HEK293 (cell line): ENCODE results near the gene TMEM198.

Experiments
- CTCF ChIA-PET: fragments of 350-600 bp; formaldehyde crosslinking; extraction: SDS; loops from one replicate; lab custom pipeline; 2021; ENCODE audit warnings: antibody characterized with exemption; lab: Yijun Ruan, JAX
- POLR2A ChIA-PET: fragments of 300-600 bp; formaldehyde crosslinking; extraction: SDS; loops from one replicate; lab custom pipeline; 2020; ENCODE audit warnings: antibody characterized with exemption, inconsistent platforms; lab: Yijun Ruan, JAX
- H3K27ac ChIP-seq: fragments of 200-500 bp; sonication (Bioruptor generic); 2 replicates; pipeline ENCODE4 v1.5.1; 2014; ENCODE audit warnings: low read depth, low read length, control low read depth, inconsistent platforms; ENCODE audit errors: extremely low read depth
- H3K36me3 ChIP-seq, 2 experiments: fragments of 200-500 bp in 1 of 2; sonication (Bioruptor generic) in 1 of 2; 1 replicate in 1 of 2; 2 replicates in 1 of 2; pipeline ENCODE4 v1.5.1; 2014 to 2017; ENCODE audit warnings: inconsistent platforms in 2 of 2, low read length in 2 of 2; ENCODE audit not compliant: control insufficient read depth in 2 of 2, insufficient read depth in 1 of 2
- H3K4me1 ChIP-seq: fragments of 200-500 bp; sonication (Bioruptor generic); 2 replicates; pipeline ENCODE4 v1.5.1; 2014; ENCODE audit warnings: mild to moderate bottlenecking, low read length, inconsistent platforms; ENCODE audit not compliant: control insufficient read depth, insufficient read depth
- H3K4me3 ChIP-seq: 2 replicates; pipeline ENCODE4 v1.5.1; 2011; ENCODE audit warnings: low read depth, mild to moderate bottlenecking, control low read depth, low read length, moderate library complexity
- H3K9me3 ChIP-seq: fragments of 200-500 bp; sonication (Bioruptor generic); 2 replicates; pipeline ENCODE4 v1.5.1; 2014; ENCODE audit warnings: low read depth, low read length, inconsistent platforms; ENCODE audit not compliant: control insufficient read depth, insufficient read depth
- BCL11A ChIP-seq: fragments of 450-650 bp; formaldehyde crosslinking; IDR thresholded peaks from 2 replicates; pipeline ENCODE4 v1.5.1; 2016; ENCODE audit warnings: low read depth, missing biosample characterization, missing genetic modification characterization
- BCL6B ChIP-seq: fragments of 450-650 bp; formaldehyde crosslinking; IDR thresholded peaks from 2 replicates; pipeline ENCODE4 v1.5.1; 2017; ENCODE audit warnings: missing biosample characterization, missing genetic modification characterization
- KLF10 ChIP-seq: fragments of 450-650 bp; IDR thresholded peaks from 2 replicates; pipeline ENCODE4 v1.5.1; 2018; ENCODE audit warnings: missing biosample characterization, mild to moderate bottlenecking, missing genetic modification characterization
- PRDM1 ChIP-seq: fragments of 450-650 bp; formaldehyde crosslinking; IDR thresholded peaks from 2 replicates; pipeline ENCODE4; 2016; ENCODE audit warnings: missing biosample characterization, missing genetic modification characterization
- SCRT2 ChIP-seq: fragments of 450-650 bp; formaldehyde crosslinking; IDR thresholded peaks from 2 replicates; pipeline ENCODE4 v1.5.1; 2016; ENCODE audit warnings: missing biosample characterization, missing genetic modification characterization
- ZBTB26 ChIP-seq: fragments of 450-650 bp; formaldehyde crosslinking; optimal IDR thresholded peaks from 2 replicates; pipeline ENCODE3; 2016; ENCODE audit warnings: missing biosample characterization, mild to moderate bottlenecking, missing genetic modification characterization
- ZFHX2 ChIP-seq: fragments of 450-650 bp; formaldehyde crosslinking; conservative IDR thresholded peaks from 2 replicates; pipeline ENCODE4 v1.5.1; 2016; ENCODE audit warnings: missing biosample characterization, missing genetic modification characterization
- ZNF112 ChIP-seq: fragments of 450-650 bp; formaldehyde crosslinking; IDR thresholded peaks from 2 replicates; pipeline ENCODE4 v1.5.0; 2017; ENCODE audit warnings: missing biosample characterization, missing genetic modification characterization
- ZNF335 ChIP-seq: fragments of 450-650 bp; formaldehyde crosslinking; conservative IDR thresholded peaks from 2 replicates; pipeline ENCODE4 v1.5.1; 2016; ENCODE audit warnings: missing biosample characterization, missing genetic modification characterization
- ZNF398 ChIP-seq: fragments of 450-650 bp; formaldehyde crosslinking; IDR thresholded peaks from 2 replicates; pipeline ENCODE4 v1.5.1; 2017; ENCODE audit warnings: missing biosample characterization, missing genetic modification characterization
- ZNF518A ChIP-seq: fragments of 450-650 bp; formaldehyde crosslinking; conservative IDR thresholded peaks from 2 replicates; pipeline ENCODE4 v1.5.1; 2016; ENCODE audit warnings: low read depth, missing biosample characterization, missing genetic modification characterization
- ZNF548 ChIP-seq: fragments of 450-650 bp; formaldehyde crosslinking; IDR thresholded peaks from 2 replicates; pipeline ENCODE4 v1.5.1; 2016; ENCODE audit warnings: missing biosample characterization, missing genetic modification characterization
- ZNF555 ChIP-seq: fragments of 450-650 bp; formaldehyde crosslinking; conservative IDR thresholded peaks from 2 replicates; pipeline ENCODE4 v1.5.1; 2017; ENCODE audit warnings: missing biosample characterization, mild to moderate bottlenecking, missing genetic modification characterization, inconsistent platforms
- ZNF626 ChIP-seq: fragments of 450-650 bp; sonication (Bioruptor Pico); formaldehyde crosslinking; IDR thresholded peaks from 2 replicates; pipeline ENCODE4 v1.5.1; 2018; ENCODE audit warnings: missing biosample characterization, missing genetic modification characterization, inconsistent platforms
- ZNF707 ChIP-seq: fragments of 450-650 bp; formaldehyde crosslinking; IDR thresholded peaks from 2 replicates; pipeline ENCODE4 v1.5.1; 2016; ENCODE audit warnings: missing biosample characterization, missing genetic modification characterization
- ZNF747 ChIP-seq: fragments of 450-650 bp; formaldehyde crosslinking; IDR thresholded peaks from 2 replicates; pipeline ENCODE4 v1.5.1; 2016; ENCODE audit warnings: missing biosample characterization, missing genetic modification characterization
- TF ChIP-seq, protein P1 (sequence below): fragments of 450-650 bp; formaldehyde crosslinking; IDR thresholded peaks from 2 replicates; pipeline ENCODE4 v1.5.1; 2016; ENCODE audit warnings: missing biosample characterization, missing genetic modification characterization
- TF ChIP-seq, protein P2 (sequence below): fragments of 450-650 bp; formaldehyde crosslinking; IDR thresholded peaks from 2 replicates; pipeline ENCODE4 v1.5.1; 2016; ENCODE audit warnings: missing biosample characterization, missing genetic modification characterization

TMEM198 gene

DNA sequence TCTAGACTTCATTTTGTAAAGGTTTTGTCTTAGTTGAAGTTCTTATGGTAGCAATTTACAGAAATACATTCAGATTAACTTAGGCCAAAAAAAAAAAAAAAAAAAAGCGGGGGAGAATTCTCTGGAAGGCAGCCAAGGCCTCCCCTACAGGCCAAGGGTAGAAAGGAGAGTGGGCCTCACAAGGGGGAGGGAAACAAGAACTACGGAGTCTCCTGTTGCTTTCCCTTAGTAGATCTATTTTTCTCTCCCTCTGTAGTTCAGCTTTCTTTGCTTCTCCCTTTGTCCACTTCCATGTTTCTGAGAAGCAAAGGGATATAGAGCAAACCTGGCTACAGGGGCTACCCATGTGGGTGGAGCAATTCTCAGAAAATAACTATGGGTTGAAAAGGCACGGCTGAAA is 51.4 kb downstream of the TMEM198 start:
- no peaks in the 10 kb centered on the region for H3K9me3 ChIP-seq
- H3K27ac ChIP-seq = peak overlapping the region; percentile 45
- peaks cover 6% of the 10 kb centered on the region for H3K4me1 ChIP-seq
- TF ChIP-seq ZFHX2 (tag by site-specific recombination) = peak; percentile 51
- peak; percentile 63 for TF ChIP-seq SCRT2 (tag by site-specific recombination)
- TF ChIP-seq ZNF548 (tag by site-specific recombination) = no peak
- TF ChIP-seq, protein P1, sequence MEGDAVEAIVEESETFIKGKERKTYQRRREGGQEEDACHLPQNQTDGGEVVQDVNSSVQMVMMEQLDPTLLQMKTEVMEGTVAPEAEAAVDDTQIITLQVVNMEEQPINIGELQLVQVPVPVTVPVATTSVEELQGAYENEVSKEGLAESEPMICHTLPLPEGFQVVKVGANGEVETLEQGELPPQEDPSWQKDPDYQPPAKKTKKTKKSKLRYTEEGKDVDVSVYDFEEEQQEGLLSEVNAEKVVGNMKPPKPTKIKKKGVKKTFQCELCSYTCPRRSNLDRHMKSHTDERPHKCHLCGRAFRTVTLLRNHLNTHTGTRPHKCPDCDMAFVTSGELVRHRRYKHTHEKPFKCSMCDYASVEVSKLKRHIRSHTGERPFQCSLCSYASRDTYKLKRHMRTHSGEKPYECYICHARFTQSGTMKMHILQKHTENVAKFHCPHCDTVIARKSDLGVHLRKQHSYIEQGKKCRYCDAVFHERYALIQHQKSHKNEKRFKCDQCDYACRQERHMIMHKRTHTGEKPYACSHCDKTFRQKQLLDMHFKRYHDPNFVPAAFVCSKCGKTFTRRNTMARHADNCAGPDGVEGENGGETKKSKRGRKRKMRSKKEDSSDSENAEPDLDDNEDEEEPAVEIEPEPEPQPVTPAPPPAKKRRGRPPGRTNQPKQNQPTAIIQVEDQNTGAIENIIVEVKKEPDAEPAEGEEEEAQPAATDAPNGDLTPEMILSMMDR (tag by site-specific recombination) = peak; percentile 36
- no peak for TF ChIP-seq ZNF555 (tag by site-specific recombination)
- no peak for TF ChIP-seq ZBTB26 (tag by site-specific recombination)
- no peak for TF ChIP-seq ZNF518A (tag by site-specific recombination)
- TF ChIP-seq ZNF747 (tag by site-specific recombination) = no peak
- no peak for TF ChIP-seq BCL6B
- TF ChIP-seq, protein P2, sequence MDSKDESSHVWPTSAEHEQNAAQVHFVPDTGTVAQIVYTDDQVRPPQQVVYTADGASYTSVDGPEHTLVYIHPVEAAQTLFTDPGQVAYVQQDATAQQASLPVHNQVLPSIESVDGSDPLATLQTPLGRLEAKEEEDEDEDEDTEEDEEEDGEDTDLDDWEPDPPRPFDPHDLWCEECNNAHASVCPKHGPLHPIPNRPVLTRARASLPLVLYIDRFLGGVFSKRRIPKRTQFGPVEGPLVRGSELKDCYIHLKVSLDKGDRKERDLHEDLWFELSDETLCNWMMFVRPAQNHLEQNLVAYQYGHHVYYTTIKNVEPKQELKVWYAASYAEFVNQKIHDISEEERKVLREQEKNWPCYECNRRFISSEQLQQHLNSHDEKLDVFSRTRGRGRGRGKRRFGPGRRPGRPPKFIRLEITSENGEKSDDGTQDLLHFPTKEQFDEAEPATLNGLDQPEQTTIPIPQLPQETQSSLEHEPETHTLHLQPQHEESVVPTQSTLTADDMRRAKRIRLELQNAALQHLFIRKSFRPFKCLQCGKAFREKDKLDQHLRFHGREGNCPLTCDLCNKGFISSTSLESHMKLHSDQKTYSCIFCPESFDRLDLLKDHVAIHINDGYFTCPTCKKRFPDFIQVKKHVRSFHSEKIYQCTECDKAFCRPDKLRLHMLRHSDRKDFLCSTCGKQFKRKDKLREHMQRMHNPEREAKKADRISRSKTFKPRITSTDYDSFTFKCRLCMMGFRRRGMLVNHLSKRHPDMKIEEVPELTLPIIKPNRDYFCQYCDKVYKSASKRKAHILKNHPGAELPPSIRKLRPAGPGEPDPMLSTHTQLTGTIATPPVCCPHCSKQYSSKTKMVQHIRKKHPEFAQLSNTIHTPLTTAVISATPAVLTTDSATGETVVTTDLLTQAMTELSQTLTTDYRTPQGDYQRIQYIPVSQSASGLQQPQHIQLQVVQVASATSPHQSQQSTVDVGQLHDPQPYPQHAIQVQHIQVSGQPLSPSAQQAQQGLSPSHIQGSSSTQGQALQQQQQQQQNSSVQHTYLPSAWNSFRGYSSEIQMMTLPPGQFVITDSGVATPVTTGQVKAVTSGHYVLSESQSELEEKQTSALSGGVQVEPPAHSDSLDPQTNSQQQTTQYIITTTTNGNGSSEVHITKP (tag by site-specific recombination) = peak; percentile 58
- no peak for TF ChIP-seq ZNF112 (tag by site-specific recombination)
- TF ChIP-seq PRDM1 (tag by site-specific recombination) = 0 out of 2 replicates have a peak, but pooled peaks have one; percentile 25
- peak; percentile 36 for TF ChIP-seq ZNF335 (tag by site-specific recombination)
- peak; percentile 34; the same call in 1 of the 2 replicates for TF ChIP-seq ZNF398
- no peak for TF ChIP-seq KLF10 (tag by site-specific recombination)
- TF ChIP-seq ZNF707 (tag by site-specific recombination) = no peak
- TF ChIP-seq ZNF626 (tag by site-specific recombination) = no peak
- no peak for TF ChIP-seq BCL11A (tag by site-specific recombination)
- POLR2A ChIA-PET = interaction anchor here (0.7 kb wide), 1 partner anchor 23 kb away, joined by 6 read pairs; the partner anchor contains the start of gene INHA
- CTCF ChIA-PET = interaction anchor here (0.9 to 3.4 kb wide), 3 partner anchors 18 to 54 kb away, joined by 3 to 13 read pairs (median 10); no protein-coding TSS in a partner anchor
- no peaks in the 10 kb centered on the region for H3K36me3 ChIP-seq
- H3K4me3 ChIP-seq = no peak overlapping the region
